Large intestine (tissue), 12 donors: ENCODE results near the gene LAMP1. TPM values are rescaled to one million over a fixed set of nuclear protein-coding genes. Genes with fewer than 3 reads are reported as not detected.
A peak's percentile ranks its signal among the peaks of the same experiment; 100 is the strongest.
"Not testable (repeated sequence)": the region's sequence is repeated elsewhere in the genome, so short reads cannot be mapped to it uniquely, and the experiment has no call there.

Experiments
- DNase-seq, 2 donors: peaks; one replicate each; pipeline versions ENCODE4 v3.0.0 to v3.0.0-alpha.2; 2013
- H3K27ac ChIP-seq: one replicate; pipeline ENCODE4 v1.5.1; 2013; ENCODE audit warnings: low read length
- H3K27me3 ChIP-seq: 2 replicates; pipeline ENCODE4 v1.6.1; 2013; ENCODE audit warnings: low read length; ENCODE audit not compliant: control insufficient read depth, insufficient read depth
- H3K36me3 ChIP-seq: 2 replicates; pipeline ENCODE4 v1.6.1; 2013; ENCODE audit warnings: low read length; ENCODE audit not compliant: control insufficient read depth, insufficient read depth
- H3K4me1 ChIP-seq: one replicate; pipeline ENCODE4 v1.6.1; 2013; ENCODE audit warnings: low read length; ENCODE audit not compliant: control insufficient read depth, insufficient read depth
- H3K4me3 ChIP-seq: one replicate; pipeline ENCODE4 v1.5.1; 2013; ENCODE audit warnings: low read length
- H3K9me3 ChIP-seq: one replicate; pipeline ENCODE4 v1.6.1; 2013; ENCODE audit warnings: mild to moderate bottlenecking, low read depth, low read length, moderate library complexity; ENCODE audit not compliant: control insufficient read depth
- WGBS: methylation state at CpG from one replicate; pipeline ENCODE4 v1.1.5; 2013; ENCODE audit warnings: low lambda C conversion rate; ENCODE audit not compliant: insufficient coverage; 5-methylcytosine and 5-hydroxymethylcytosine counted together
- long read RNA-seq, 11 donors: transcript quantifications; one replicate each; lab custom pipeline, GENCODE V29; 2026
- polyA plus RNA-seq: library from polyadenylated mRNA; unstranded; fragments of 120-200 nt; gene quantifications from one replicate; pipeline ENCODE4 v1.2.1, GENCODE V29; 2013

LAMP1 gene
- polyA plus RNA-seq = 215 TPM
- long read RNA-seq, donor 1, transcript LAMP1-201 (9 exons, 2,699 nt) = major isoform, 62 of 83 reads
- long read RNA-seq, donor 1, partial matches to known transcripts = 21 of 83 reads
- long read RNA-seq, donor 1, other reads (novel, unspliced or antisense) = 0 of 83 reads
- long read RNA-seq, donor 2, transcript LAMP1-201 (9 exons, 2,699 nt) = major isoform, 93 of 259 reads
- long read RNA-seq, donor 2, partial matches to known transcripts = 130 of 259 reads
- long read RNA-seq, donor 2, other reads (novel, unspliced or antisense) = 36 of 259 reads
- long read RNA-seq, donor 3 = 0 reads
- long read RNA-seq, donor 4, transcript LAMP1-201 (9 exons, 2,699 nt) = major isoform, 11 of 48 reads
- long read RNA-seq, donor 4, partial matches to known transcripts = 37 of 48 reads
- long read RNA-seq, donor 4, other reads (novel, unspliced or antisense) = 0 of 48 reads
- long read RNA-seq, donor 5, transcript LAMP1-201 (9 exons, 2,699 nt) = major isoform, 24 of 50 reads
- long read RNA-seq, donor 5, partial matches to known transcripts = 12 of 50 reads
- long read RNA-seq, donor 5, other reads (novel, unspliced or antisense) = 14 of 50 reads
- long read RNA-seq, donor 6, transcript LAMP1-201 (9 exons, 2,699 nt) = major isoform, 102 of 455 reads
- long read RNA-seq, donor 6, partial matches to known transcripts = 348 of 455 reads
- long read RNA-seq, donor 6, other reads (novel, unspliced or antisense) = 5 of 455 reads
- long read RNA-seq, donor 7, transcript LAMP1-201 (9 exons, 2,699 nt) = major isoform, 22 of 34 reads
- long read RNA-seq, donor 7, partial matches to known transcripts = 12 of 34 reads
- long read RNA-seq, donor 7, other reads (novel, unspliced or antisense) = 0 of 34 reads
- long read RNA-seq, donor 8, transcript LAMP1-201 (9 exons, 2,699 nt) = major isoform, 114 of 184 reads
- long read RNA-seq, donor 8, partial matches to known transcripts = 70 of 184 reads
- long read RNA-seq, donor 8, other reads (novel, unspliced or antisense) = 0 of 184 reads
- long read RNA-seq, donor 9, transcript LAMP1-201 (9 exons, 2,699 nt) = major isoform, 80 of 180 reads
- long read RNA-seq, donor 9, partial matches to known transcripts = 67 of 180 reads
- long read RNA-seq, donor 9, other reads (novel, unspliced or antisense) = 33 of 180 reads
- long read RNA-seq, donor 10, transcript LAMP1-201 (9 exons, 2,699 nt) = major isoform, 118 of 160 reads
- long read RNA-seq, donor 10, partial matches to known transcripts = 42 of 160 reads
- long read RNA-seq, donor 10, other reads (novel, unspliced or antisense) = 0 of 160 reads
- long read RNA-seq, donor 11, transcript LAMP1-201 (9 exons, 2,699 nt) = major isoform, 80 of 222 reads
- long read RNA-seq, donor 11, partial matches to known transcripts = 142 of 222 reads
- long read RNA-seq, donor 11, other reads (novel, unspliced or antisense) = 0 of 222 reads

- Histone ChIP-seq H3K4me1 (peaks cover 13% of the 10 kb centered on the region), H3K36me3 (no peaks in the 10 kb centered on the region), H3K4me3 (peak within 1 kb of the TSS; percentile 86), H3K27ac (peak within 1 kb of the TSS; percentile 81), H3K27me3 (peaks cover 3% of the 10 kb centered on the region), H3K9me3 (peaks cover 3% of the 10 kb centered on the region)
- peak; percentile 98 to 99 for DNase-seq
- WGBS = no CpG with 5 or more reads among the region's 74 CpGs
These were observed at the start of gene LAMP1 for GRCh38 chr13:113296823-113297369. TSS of gene LAMP1 (plus strand) at chr13:113297239. CDS start at chr13:113297435, 196 bp downstream.

DNA sequence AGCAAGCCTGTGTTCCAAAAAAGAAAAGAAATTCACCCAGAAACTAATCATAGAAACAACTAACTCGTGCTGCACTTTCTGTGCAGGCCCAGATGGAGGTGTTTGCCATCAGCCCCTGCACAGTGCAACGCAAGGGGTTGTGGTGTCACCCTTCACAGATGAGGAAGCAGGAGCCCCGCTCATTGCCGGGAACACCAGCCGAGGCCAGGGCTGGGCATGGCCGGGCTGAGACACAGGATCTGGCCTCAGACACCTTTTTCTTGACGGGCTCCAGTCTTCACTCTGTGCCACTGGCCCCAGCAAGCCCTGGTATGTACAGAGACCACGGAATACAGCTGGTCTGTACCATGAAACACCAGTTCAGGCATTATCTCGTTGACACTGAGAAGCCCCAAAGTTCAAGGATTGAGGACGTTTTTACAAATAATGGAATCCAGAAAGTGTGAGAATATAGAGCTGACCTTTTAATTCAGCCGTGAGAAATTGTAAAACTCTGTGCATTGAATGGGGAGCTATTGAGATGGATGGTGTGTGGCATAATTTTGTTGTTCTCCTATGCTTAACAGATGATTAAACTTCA lies 44.4 kb upstream of the LAMP1 start:
- Histone ChIP-seq H3K36me3 (peaks cover 79% of the 10 kb centered on the region), H3K4me1 (no peaks in the 10 kb centered on the region), H3K9me3 (no peaks in the 10 kb centered on the region), H3K27ac (no peak overlapping the region), H3K27me3 (no peaks in the 10 kb centered on the region), H3K4me3 (no peak overlapping the region)
- DNase-seq = no peak
- WGBS = 100% methylated on average over 1 of the region's 11 CpGs

GRCh38 chr13:113257908-113258307 lies 39.1 kb upstream of the LAMP1 start:
- H3K4me3 ChIP-seq, H3K4me1 ChIP-seq: not testable (repeated sequence)
- no CpG with 5 or more reads among the region's 6 CpGs for WGBS

GRCh38 chr13:113258321-113259054 lies 38.6 kb upstream of the LAMP1 start:
- 90% methylated on average over 2 of the region's 5 CpGs for WGBS
- Histone ChIP-seq H3K36me3 (peaks cover 70% of the 10 kb centered on the region), H3K4me3 (no peak overlapping the region), H3K27me3 (no peaks in the 10 kb centered on the region), H3K4me1 (no peaks in the 10 kb centered on the region), H3K9me3 (no peaks in the 10 kb centered on the region), H3K27ac (no peak overlapping the region)
- DNase-seq = no peak

More at GRCh38 chr13:113257908-113258307, 39.1 kb upstream of the LAMP1 start:
- not testable (repeated sequence) for DNase-seq, H3K27me3 ChIP-seq, H3K27ac ChIP-seq, H3K9me3 ChIP-seq
- H3K36me3 ChIP-seq = peaks cover 71% of the 10 kb centered on the region

DNA sequence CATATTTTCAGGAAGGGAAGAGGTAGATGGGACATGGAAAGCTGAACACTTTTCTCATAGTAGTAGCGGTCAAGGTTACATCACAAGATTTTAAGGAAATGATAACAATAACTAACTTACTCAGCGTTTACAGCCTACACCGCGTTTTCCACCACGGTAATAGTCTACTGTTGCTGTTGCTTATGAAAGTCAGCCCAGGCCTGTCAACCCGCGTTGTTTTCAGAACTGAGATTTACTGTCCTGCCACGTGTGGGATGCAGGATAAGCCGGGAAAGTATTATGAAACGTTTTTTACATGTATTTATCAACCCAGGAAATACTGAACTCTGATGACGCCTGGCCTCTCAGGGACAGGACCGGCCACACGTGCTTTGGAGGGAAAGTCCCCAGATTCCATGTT lies 36.0 kb upstream of the LAMP1 start:
- peaks cover 62% of the 10 kb centered on the region for H3K36me3 ChIP-seq
- no peaks in the 10 kb centered on the region for H3K9me3 ChIP-seq
- no peak for DNase-seq
- H3K27ac ChIP-seq = no peak overlapping the region
- H3K4me3 ChIP-seq = no peak overlapping the region
- no peaks in the 10 kb centered on the region for H3K27me3 ChIP-seq
- WGBS = no CpG with 5 or more reads among the region's 13 CpGs
- H3K4me1 ChIP-seq = no peaks in the 10 kb centered on the region

- H3K27me3 ChIP-seq, DNase-seq, H3K4me1 ChIP-seq, H3K27ac ChIP-seq, H3K4me3 ChIP-seq, H3K9me3 ChIP-seq: not testable (repeated sequence)
- no CpG with 5 or more reads among the region's 14 CpGs for WGBS
- H3K36me3 ChIP-seq = peaks cover 49% of the 10 kb centered on the region
These were observed 34.0 kb upstream of the LAMP1 start for GRCh38 chr13:113263016-113263415.

DNA sequence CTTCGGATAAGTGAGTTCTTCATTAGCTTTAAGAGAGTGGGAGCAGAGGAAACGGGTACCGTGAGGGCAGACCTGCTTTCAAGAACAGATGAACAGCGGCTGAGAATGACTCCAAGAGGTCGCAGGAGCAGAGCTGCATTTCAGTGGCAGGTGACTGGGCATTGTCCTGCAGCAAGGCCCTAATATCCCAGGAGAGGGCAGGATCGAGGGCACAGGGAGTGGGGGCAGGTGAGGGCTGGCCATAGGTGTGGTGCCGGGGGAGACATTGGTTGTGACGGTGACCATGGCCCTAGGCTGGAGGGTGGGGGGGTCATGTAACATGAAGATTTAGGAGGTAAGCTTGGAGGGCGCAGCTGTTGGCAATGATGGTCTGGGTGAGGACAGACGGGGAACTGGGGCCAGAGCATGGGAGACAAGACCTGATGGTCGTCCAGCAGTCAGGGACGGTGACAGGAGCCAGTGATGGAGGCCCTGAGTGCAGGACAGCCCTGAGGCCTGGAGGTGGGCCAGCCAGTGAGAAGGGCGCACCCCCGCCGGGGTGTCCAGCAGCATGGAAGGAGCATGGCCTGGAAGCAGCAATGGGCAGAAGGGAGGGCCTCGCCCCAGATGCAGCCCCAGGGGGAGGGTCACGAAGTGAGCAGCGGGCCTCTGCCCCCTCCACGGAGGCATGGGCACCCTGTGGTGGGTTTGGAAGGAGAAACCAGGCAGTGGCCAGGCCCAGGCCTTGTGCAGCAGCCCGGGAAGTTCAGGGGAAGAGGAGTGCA lies 29.2 kb upstream of the LAMP1 start:
- Histone ChIP-seq H3K27me3 (no peaks in the 10 kb centered on the region), H3K27ac (no peak overlapping the region), H3K9me3 (no peaks in the 10 kb centered on the region), H3K4me3 (no peak overlapping the region), H3K4me1 (no peaks in the 10 kb centered on the region), H3K36me3 (peaks cover 15% of the 10 kb centered on the region)
- 100% methylated on average over 1 of the region's 20 CpGs for WGBS
- DNase-seq = no peak

- Histone ChIP-seq H3K4me1 (no peaks in the 10 kb centered on the region), H3K27ac (no peak overlapping the region), H3K9me3 (no peaks in the 10 kb centered on the region), H3K36me3 (peaks cover 3% of the 10 kb centered on the region), H3K4me3 (no peak overlapping the region), H3K27me3 (no peaks in the 10 kb centered on the region)
- DNase-seq = no peak
- 100% methylated on average over 1 of the region's 2 CpGs for WGBS
These were observed 25.0 kb upstream of the LAMP1 start for GRCh38 chr13:113272031-113272430.
